VCaP (cell line): Measurements from ENCODE around the gene CHRD.

Source experiments
- H3K27ac ChIP-seq: fragments of 450-650 bp; 2 replicates; pipeline ENCODE4 v1.5.1; 2017
- CTCF ChIP-seq: fragments of 450-650 bp; conservative IDR thresholded peaks from 2 replicates; pipeline ENCODE4 v1.5.1; 2017; ENCODE audit warnings: mild to moderate bottlenecking, moderate library complexity

Gene CHRD

DNA sequence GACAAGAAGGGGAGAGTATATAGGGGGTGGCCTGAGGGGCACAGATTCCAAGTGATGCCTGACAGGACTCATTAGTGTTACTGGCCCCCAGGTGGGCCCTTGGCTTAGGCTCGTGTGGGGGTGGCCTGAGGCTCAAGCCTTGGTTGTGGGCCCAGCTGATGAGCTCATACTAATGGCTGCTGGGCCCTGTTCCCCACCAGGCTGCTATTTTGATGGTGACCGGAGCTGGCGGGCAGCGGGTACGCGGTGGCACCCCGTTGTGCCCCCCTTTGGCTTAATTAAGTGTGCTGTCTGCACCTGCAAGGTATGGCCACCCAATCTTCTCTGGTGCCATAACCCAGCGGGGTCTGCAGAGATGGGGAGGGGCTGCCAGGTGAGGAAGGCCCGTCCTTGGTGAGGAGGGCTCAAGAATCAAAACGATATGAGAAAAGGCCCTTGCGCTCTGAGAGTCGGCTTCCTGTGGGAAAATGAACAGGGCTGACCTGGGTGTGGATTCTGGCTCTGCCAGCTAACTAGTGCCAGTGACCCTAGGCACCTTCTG, 7.4 kb downstream of the CHRD start:
- H3K27ac ChIP-seq: no peak overlapping the region
- no peak for TF ChIP-seq CTCF

- no peak for TF ChIP-seq CTCF
- no peak overlapping the region for H3K27ac ChIP-seq
Measured at GRCh38 chr3:184388164-184388935, 8.5 kb downstream of the CHRD start.

DNA sequence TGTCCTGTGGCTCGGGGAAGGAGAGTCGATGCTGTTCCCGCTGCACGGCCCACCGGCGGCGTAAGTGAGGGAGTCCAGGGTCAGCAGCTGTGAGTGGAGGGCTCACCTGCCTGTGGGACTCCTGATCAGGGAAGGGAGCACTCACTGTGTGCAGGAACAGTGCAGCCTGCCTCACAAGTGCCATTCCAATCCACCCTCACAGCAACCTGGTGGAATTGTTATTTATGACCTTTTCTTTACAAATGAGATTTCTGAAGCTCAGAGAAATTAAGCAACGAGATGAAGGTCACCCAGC, 9.0 kb downstream of the CHRD start:
- no peak for TF ChIP-seq CTCF
- no peak overlapping the region for H3K27ac ChIP-seq

- no peak for TF ChIP-seq CTCF
- no peak overlapping the region for H3K27ac ChIP-seq
Measured at GRCh38 chr3:184389384-184389783, 9.5 kb downstream of the CHRD start.

DNA sequence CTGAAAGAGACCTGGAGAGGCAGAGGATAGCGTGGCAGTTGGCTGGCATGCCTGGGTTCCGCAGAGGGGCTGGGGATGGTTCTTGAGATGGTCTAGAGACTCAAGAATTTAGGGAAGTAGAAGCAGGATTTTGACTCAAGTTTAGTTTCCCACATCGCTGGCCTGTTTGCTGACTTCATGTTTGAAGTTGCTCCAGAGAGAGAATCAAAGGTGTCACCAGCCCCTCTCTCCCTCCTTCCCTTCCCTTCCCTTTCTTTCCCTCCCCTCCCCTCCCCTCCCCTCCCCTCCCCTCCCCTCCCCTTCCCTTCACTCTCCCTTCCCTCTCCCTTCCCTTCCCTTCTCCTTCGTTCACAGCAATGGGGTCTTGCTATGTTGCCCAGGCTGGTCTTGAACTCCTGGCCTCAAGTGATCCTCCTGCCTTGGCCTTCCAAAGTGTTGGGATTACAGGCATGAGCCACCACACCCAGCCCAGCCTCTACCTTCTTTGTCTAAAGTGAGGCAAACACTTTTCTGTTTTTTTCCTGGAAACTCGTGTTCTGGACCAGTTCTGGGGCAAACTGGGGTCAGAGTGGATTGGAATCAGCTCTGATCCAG, 10.2 kb downstream of the CHRD start:
- no peak overlapping the region for H3K27ac ChIP-seq
- TF ChIP-seq CTCF: no peak

GRCh38 chr3:184391266-184391665, 11.4 kb downstream of the CHRD start:
- no peak for TF ChIP-seq CTCF

DNA sequence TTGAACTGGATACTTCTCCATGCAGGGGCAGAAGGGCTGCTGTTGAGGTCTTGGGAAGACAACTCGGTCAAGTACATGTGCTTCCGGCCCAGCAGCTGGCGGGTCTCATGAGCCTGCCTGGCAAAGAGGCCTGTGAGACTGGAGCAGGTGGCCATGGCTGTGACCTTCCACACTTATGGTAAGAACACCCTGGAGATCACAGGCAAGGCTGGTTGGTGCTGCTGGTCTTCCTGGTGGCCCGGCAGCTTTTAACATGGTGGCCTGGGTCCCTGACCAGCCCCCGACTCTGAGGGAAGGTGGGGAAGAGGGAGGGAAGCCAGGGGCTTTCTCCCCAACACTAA, 15.4 kb downstream of the CHRD start:
- no peak overlapping the region for H3K27ac ChIP-seq
- TF ChIP-seq CTCF: no peak

More at GRCh38 chr3:184391266-184391665, 11.4 kb downstream of the CHRD start:
- H3K27ac ChIP-seq: no peak overlapping the region
